ENCODE measurements around the gene CACNA1C. TPM values are rescaled to one million over a fixed set of nuclear protein-coding genes. Genes with fewer than 3 reads are reported as not detected.

Gene CACNA1C
- total RNA-seq, 2 donors from 2014 or later: 0.86 to 6.3 TPM

- Mint-ChIP-seq H3K4me1 (peaks cover 6% of the 10 kb centered on the region), H3K27me3 (ENCODE audit: insufficient read depth) (peaks cover 5% of the 10 kb centered on the region)
Measured at GRCh38 chr12:2654741-2655140, 602.0 kb downstream of the CACNA1C start.

DNA sequence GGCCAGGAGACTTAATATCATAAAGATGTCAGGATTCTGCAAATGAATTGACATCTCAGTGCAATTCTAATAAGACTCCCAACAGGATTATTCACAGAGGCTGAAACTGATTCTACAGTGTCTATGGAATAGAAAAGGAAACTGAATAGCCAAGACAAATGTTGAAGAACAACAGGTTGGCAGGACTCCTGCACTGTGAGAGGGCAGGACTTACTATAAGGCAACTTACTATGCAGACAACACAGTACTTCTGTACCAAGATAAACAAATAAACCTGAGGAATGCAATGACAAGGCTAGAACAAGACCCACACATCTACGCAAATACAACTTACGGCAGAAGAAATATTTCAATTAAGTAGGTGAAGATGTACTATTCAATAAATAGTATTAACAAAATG lies 609.7 kb downstream of the CACNA1C start:
- Histone ChIP-seq H3K9me3 (ENCODE audit: control insufficient read depth, low read length) (no peaks in the 10 kb centered on the region), H3K9ac (ENCODE audit: extremely low read depth, low read length, poor library complexity, severe bottlenecking) (no peak overlapping the region), H3K27ac (ENCODE audit: low read depth, low read length) (no peak overlapping the region), H3K4me3 (ENCODE audit: low read length) (no peak overlapping the region), H3K27me3 (ENCODE audit: control insufficient read depth, insufficient read depth, low read length, poor library complexity, severe bottlenecking) (no peaks in the 10 kb centered on the region), H3K4me1 (ENCODE audit: control insufficient read depth, insufficient read depth, low read length) (no peaks in the 10 kb centered on the region), H3K36me3 (ENCODE audit: control insufficient read depth, insufficient read depth, low read length) (no peaks in the 10 kb centered on the region)
- no peaks in the 10 kb centered on the region for H3K27me3 Mint-ChIP-seq (ENCODE audit: insufficient read depth)
- TF ChIP-seq, protein P1, sequence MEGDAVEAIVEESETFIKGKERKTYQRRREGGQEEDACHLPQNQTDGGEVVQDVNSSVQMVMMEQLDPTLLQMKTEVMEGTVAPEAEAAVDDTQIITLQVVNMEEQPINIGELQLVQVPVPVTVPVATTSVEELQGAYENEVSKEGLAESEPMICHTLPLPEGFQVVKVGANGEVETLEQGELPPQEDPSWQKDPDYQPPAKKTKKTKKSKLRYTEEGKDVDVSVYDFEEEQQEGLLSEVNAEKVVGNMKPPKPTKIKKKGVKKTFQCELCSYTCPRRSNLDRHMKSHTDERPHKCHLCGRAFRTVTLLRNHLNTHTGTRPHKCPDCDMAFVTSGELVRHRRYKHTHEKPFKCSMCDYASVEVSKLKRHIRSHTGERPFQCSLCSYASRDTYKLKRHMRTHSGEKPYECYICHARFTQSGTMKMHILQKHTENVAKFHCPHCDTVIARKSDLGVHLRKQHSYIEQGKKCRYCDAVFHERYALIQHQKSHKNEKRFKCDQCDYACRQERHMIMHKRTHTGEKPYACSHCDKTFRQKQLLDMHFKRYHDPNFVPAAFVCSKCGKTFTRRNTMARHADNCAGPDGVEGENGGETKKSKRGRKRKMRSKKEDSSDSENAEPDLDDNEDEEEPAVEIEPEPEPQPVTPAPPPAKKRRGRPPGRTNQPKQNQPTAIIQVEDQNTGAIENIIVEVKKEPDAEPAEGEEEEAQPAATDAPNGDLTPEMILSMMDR (conservative IDR thresholded peaks at IDR 0.05): no peak
- H3K9me3 Mint-ChIP-seq: no peaks in the 10 kb centered on the region
- DNase-seq: peak; percentile 5
- no peak overlapping the region for H3K27ac Mint-ChIP-seq
- no peaks in the 10 kb centered on the region for H3K4me1 Mint-ChIP-seq
- no peak overlapping the region for H3K4me3 Mint-ChIP-seq
- no CpG with 5 or more reads among the region's 2 CpGs for WGBS, 2 experiments (ENCODE audit: insufficient coverage in 1 of 2, insufficient read length in 1 of 2)
- no peaks in the 10 kb centered on the region for H3K36me3 Mint-ChIP-seq (ENCODE audit: low read depth)

More at GRCh38 chr12:2654741-2655140, 602.0 kb downstream of the CACNA1C start:
- H3K36me3 ChIP-seq (ENCODE audit: control insufficient read depth, insufficient read depth, low read length): no peaks in the 10 kb centered on the region
- no peaks in the 10 kb centered on the region for H3K27me3 ChIP-seq (ENCODE audit: control insufficient read depth, insufficient read depth, low read length, poor library complexity, severe bottlenecking)
- peak; percentile 17 for DNase-seq
- TF ChIP-seq, protein P1 (conservative IDR thresholded peaks at IDR 0.05): no peak
- Mint-ChIP-seq H3K9me3 (no peaks in the 10 kb centered on the region), H3K4me3 (no peak overlapping the region), H3K27ac (no peak overlapping the region), H3K36me3 (ENCODE audit: low read depth) (no peaks in the 10 kb centered on the region)
- WGBS, 2 experiments (ENCODE audit: insufficient coverage in 1 of 2, insufficient read length in 1 of 2): 71% methylated on average over 4 of the region's 4 CpGs
- H3K4me3 ChIP-seq (ENCODE audit: low read length): no peak overlapping the region
- no peaks in the 10 kb centered on the region for H3K9me3 ChIP-seq (ENCODE audit: control insufficient read depth, low read length)
- no peaks in the 10 kb centered on the region for H3K4me1 ChIP-seq (ENCODE audit: control insufficient read depth, insufficient read depth, low read length)
- no peak overlapping the region for H3K27ac ChIP-seq (ENCODE audit: low read depth, low read length)
- no peak overlapping the region for H3K9ac ChIP-seq (ENCODE audit: extremely low read depth, low read length, poor library complexity, severe bottlenecking)

GRCh38 chr12:2664721-2665577 lies 612.2 kb downstream of the CACNA1C start:
- no peaks in the 10 kb centered on the region for H3K9me3 Mint-ChIP-seq
- Histone ChIP-seq H3K4me1 (ENCODE audit: control insufficient read depth, insufficient read depth, low read length) (no peaks in the 10 kb centered on the region), H3K36me3 (ENCODE audit: control insufficient read depth, insufficient read depth, low read length) (no peaks in the 10 kb centered on the region), H3K4me3 (ENCODE audit: low read length) (no peak overlapping the region), H3K9ac (ENCODE audit: extremely low read depth, low read length, poor library complexity, severe bottlenecking) (no peak overlapping the region), H3K9me3 (ENCODE audit: control insufficient read depth, low read length) (no peaks in the 10 kb centered on the region), H3K27me3 (ENCODE audit: control insufficient read depth, insufficient read depth, low read length, poor library complexity, severe bottlenecking) (no peaks in the 10 kb centered on the region), H3K27ac (ENCODE audit: low read depth, low read length) (no peak overlapping the region)
- WGBS, 2 experiments (ENCODE audit: insufficient coverage in 1 of 2, insufficient read length in 1 of 2): 81 to 82% methylated on average over 7 of the region's 7 CpGs
- no peak overlapping the region for H3K4me3 Mint-ChIP-seq
- DNase-seq: peak; percentile 30
- no peaks in the 10 kb centered on the region for H3K36me3 Mint-ChIP-seq (ENCODE audit: low read depth)
- H3K27me3 Mint-ChIP-seq (ENCODE audit: insufficient read depth): no peaks in the 10 kb centered on the region
- H3K4me1 Mint-ChIP-seq: no peaks in the 10 kb centered on the region
- TF ChIP-seq, protein P1 (conservative IDR thresholded peaks at IDR 0.05): no peak
- H3K27ac Mint-ChIP-seq: no peak overlapping the region

Data from endodermal cell (in vitro differentiated cells).